Esophagus squamous epithelium (tissue), 4 donors: ENCODE data around the gene DNPEP.
"Not testable (repeated sequence)": the region's sequence is repeated elsewhere in the genome, so short reads cannot be mapped to it uniquely, and the experiment has no call there.

Source experiments
- CTCF ChIP-seq, 6 experiments: fragments of 450-650 bp in 4 of 6; fragments of 200-600 bp in 2 of 6; sonication (generic) in 2 of 6; IDR thresholded peaks; one replicate each; pipeline ENCODE4 v1.5.1; 2016 to 2019; ENCODE audit warnings: antibody characterized with exemption in 6 of 6, mild to moderate bottlenecking in 4 of 6, moderate library complexity in 4 of 6
- POLR2A ChIP-seq, 4 donors: fragments of 450-650 bp; IDR thresholded peaks; one replicate each; pipeline ENCODE4 v1.6.1; 2017; ENCODE audit warnings: antibody characterized with exemption in 4 of 4, mild to moderate bottlenecking in 4 of 4, moderate library complexity in 3 of 4

GRCh38 chr2:219395056-219395455, 7.3 kb upstream of the DNPEP start:
- not testable (repeated sequence) for TF ChIP-seq CTCF, POLR2A (IDR thresholded peaks at IDR 0.05)
